Panc1 (cell line): ENCODE data around the gene DHRS13.

Experiments
- CTCF ChIP-seq: fragments of 450-650 bp; IDR thresholded peaks from 2 replicates; pipeline ENCODE4 v1.5.1; 2017; ENCODE audit warnings: mild to moderate bottlenecking
- POLR2AphosphoS5 ChIP-seq: IDR thresholded peaks from 2 replicates; pipeline ENCODE4 v1.6.1; 2012; ENCODE audit warnings: mild to moderate bottlenecking, low read depth, low read length, moderate library complexity
- REST ChIP-seq, 2 experiments: IDR thresholded peaks; 2 replicates each; pipeline ENCODE4 v1.6.1; 2011 to 2012; ENCODE audit warnings: low read depth in 2 of 2, control low read depth in 1 of 2, low read length in 1 of 2, mild to moderate bottlenecking in 1 of 2, moderate library complexity in 1 of 2; ENCODE audit not compliant: insufficient read depth in 1 of 2
- SIN3A ChIP-seq: IDR thresholded peaks from 2 replicates; pipeline ENCODE4 v1.6.1; 2012; ENCODE audit warnings: low read depth, mild to moderate bottlenecking, low read length, moderate library complexity, borderline replicate concordance; ENCODE audit not compliant: insufficient read depth
- TCF7L2 ChIP-seq: IDR thresholded peaks from 2 replicates; pipeline ENCODE4 v1.6.1; 2011; ENCODE audit warnings: mild to moderate bottlenecking, low read depth, low read length, inconsistent platforms

- TF ChIP-seq CTCF (no peak), POLR2AphosphoS5 (no peak), REST (IDR thresholded peaks at IDR 0.05; ENCODE audit: insufficient read depth in 1 of 2, low read depth in 2 of 2, low read length in 1 of 2) (no peak), SIN3A (no peak), TCF7L2 (no peak)
These were observed 14.6 kb upstream of the DHRS13 start for GRCh38 chr17:28917465-28917864.
